Tibial nerve (tissue), 4 donors: ENCODE data around the gene FNBP1L. TPM values are rescaled to one million over a fixed set of nuclear protein-coding genes. Genes with fewer than 3 reads are reported as not detected.
"Not testable (repeated sequence)": the region's sequence is repeated elsewhere in the genome, so short reads cannot be mapped to it uniquely, and the experiment has no call there.

Experiments
- DNase-seq, 2 donors: peaks; one replicate each; pipeline ENCODE4 v3.0.0-alpha.2; 2019; ENCODE audit warnings: low spot score in 2 of 2
- H3K27ac ChIP-seq, 4 donors: fragments of 200-600 bp; sonication (generic) in 3 of 4; one replicate each; pipeline ENCODE4 v1.5.1; 2017 to 2019; ENCODE audit warnings: mild to moderate bottlenecking in 1 of 4
- H3K27me3 ChIP-seq, 2 donors: fragments of 200-600 bp; sonication (generic) in 1 of 2; one replicate each; pipeline versions ENCODE4 v1.5.1 to v1.6.0; 2017 to 2019
- H3K36me3 ChIP-seq, 3 donors: fragments of 200-600 bp; sonication (generic); one replicate each; pipeline ENCODE4 v1.5.1; 2018 to 2019
- H3K4me1 ChIP-seq, 4 donors: fragments of 200-600 bp; sonication (generic) in 3 of 4; one replicate each; pipeline ENCODE4 v1.5.1; 2017 to 2019
- H3K4me3 ChIP-seq, 4 donors: fragments of 200-600 bp; sonication (generic) in 3 of 4; one replicate each; pipeline ENCODE4 v1.5.1; 2017 to 2019; ENCODE audit warnings: mild to moderate bottlenecking in 1 of 4, moderate library complexity in 1 of 4
- H3K9me3 ChIP-seq, 4 donors: fragments of 200-600 bp; sonication (generic) in 3 of 4; one replicate each; pipeline ENCODE4 v1.5.1; 2017 to 2019
- EP300 ChIP-seq, 2 donors: sonication (generic); formaldehyde crosslinking; IDR thresholded peaks; one replicate each; pipeline ENCODE4 v1.6.1; 2017; ENCODE audit warnings: antibody characterized with exemption in 2 of 2, mild to moderate bottlenecking in 1 of 2
- POLR2A ChIP-seq, 2 donors: fragments of 450-650 bp; IDR thresholded peaks; one replicate each; pipeline ENCODE4 v1.6.1; 2017; ENCODE audit warnings: antibody characterized with exemption in 2 of 2, mild to moderate bottlenecking in 2 of 2, moderate library complexity in 2 of 2
- WGBS, 2 donors: methylation state at CpG; one replicate each; pipeline ENCODE4 v1.1.5; 2018; 5-methylcytosine and 5-hydroxymethylcytosine counted together
- total RNA-seq, 4 donors: library from RNA; depleted of rRNA; stranded (reverse); fragments of >200 nt; gene quantifications; one replicate each; pipeline ENCODE4 v1.1.0, GENCODE V29; 2016
- TF ChIP-seq, protein P1 (sequence below), 5 experiments: fragments of 200-600 bp in 3 of 5; fragments of 450-650 bp in 2 of 5; sonication (generic) in 3 of 5; IDR thresholded peaks; one replicate each; pipeline ENCODE4 v1.5.1; 2016 to 2019; ENCODE audit warnings: antibody characterized with exemption in 5 of 5, mild to moderate bottlenecking in 3 of 5, moderate library complexity in 2 of 5

FNBP1L gene
- total RNA-seq, 4 donors from 2014 or later = 18.3 to 23.2 (median 20.5) TPM

DNA sequence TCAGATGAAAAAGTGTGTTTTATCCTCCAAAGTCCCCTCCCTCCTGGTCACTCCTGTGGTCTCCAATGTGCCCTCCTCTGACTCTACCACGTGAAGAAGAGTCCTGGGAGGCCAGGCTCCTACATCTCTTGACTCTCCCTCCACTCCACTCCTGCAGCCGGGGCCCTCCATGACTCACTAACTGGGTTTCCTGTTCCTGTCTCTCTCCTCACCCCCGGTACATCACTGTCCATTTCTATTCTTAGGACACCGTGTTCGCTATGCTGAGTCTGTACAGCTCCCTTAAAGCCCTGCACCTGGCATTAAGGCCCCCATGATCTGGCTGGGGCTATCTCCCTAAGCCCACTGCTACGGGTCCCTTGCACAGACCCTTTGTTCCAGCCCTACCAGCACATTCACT lies 140.3 kb downstream of the FNBP1L start:
- H3K36me3 ChIP-seq = peaks cover 0 to 59% (median 0%) of the 10 kb centered on the region in 3 donors
- DNase-seq = no peak
- TF ChIP-seq POLR2A (IDR thresholded peaks at IDR 0.05) (no peak), EP300 (IDR thresholded peaks at IDR 0.05) (no peak)
- TF ChIP-seq, protein P1, sequence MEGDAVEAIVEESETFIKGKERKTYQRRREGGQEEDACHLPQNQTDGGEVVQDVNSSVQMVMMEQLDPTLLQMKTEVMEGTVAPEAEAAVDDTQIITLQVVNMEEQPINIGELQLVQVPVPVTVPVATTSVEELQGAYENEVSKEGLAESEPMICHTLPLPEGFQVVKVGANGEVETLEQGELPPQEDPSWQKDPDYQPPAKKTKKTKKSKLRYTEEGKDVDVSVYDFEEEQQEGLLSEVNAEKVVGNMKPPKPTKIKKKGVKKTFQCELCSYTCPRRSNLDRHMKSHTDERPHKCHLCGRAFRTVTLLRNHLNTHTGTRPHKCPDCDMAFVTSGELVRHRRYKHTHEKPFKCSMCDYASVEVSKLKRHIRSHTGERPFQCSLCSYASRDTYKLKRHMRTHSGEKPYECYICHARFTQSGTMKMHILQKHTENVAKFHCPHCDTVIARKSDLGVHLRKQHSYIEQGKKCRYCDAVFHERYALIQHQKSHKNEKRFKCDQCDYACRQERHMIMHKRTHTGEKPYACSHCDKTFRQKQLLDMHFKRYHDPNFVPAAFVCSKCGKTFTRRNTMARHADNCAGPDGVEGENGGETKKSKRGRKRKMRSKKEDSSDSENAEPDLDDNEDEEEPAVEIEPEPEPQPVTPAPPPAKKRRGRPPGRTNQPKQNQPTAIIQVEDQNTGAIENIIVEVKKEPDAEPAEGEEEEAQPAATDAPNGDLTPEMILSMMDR (IDR thresholded peaks at IDR 0.05) = no peak

DNA sequence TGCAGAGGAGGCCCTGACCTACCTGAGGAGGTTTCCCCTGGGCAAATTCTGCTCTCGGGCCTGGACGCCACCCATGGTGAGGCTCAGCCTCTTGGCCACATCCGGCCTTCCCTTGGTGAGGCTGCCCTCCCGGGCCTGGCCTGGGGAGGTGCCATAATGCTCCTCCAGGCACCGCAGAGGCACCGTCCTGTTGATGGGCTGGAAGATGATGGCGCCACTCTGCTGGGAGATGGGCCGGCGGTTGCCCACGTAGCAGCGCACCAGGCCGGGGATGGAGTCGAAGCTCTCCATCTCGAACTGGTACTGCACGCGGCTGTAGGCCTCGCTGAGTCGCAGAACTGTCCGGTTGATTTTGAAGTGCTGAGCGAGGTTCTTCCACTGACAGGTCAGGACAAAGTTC lies 141.0 kb downstream of the FNBP1L start:
- peaks cover 0 to 52% (median 0%) of the 10 kb centered on the region in 3 donors for H3K36me3 ChIP-seq
- no peak for TF ChIP-seq POLR2A (IDR thresholded peaks at IDR 0.05)
- TF ChIP-seq, protein P1 (IDR thresholded peaks at IDR 0.05) = no peak
- no peak for TF ChIP-seq EP300 (IDR thresholded peaks at IDR 0.05)
- peaks cover 0 to 41% (median 9%) of the 10 kb centered on the region in 4 donors for H3K4me1 ChIP-seq
- 90 to 94% methylated on average over 19 to 20 of the region's 20 CpGs for WGBS, 2 donors
- DNase-seq = no peak
- H3K27ac ChIP-seq = no peak overlapping the region
- H3K4me3 ChIP-seq = no peak overlapping the region
- H3K27me3 ChIP-seq = no peaks in the 10 kb centered on the region
- no peaks in the 10 kb centered on the region for H3K9me3 ChIP-seq

More for the DNA sequence above, 140.3 kb downstream of the FNBP1L start:
- no peak overlapping the region for H3K27ac ChIP-seq
- peaks cover 0 to 34% (median 9%) of the 10 kb centered on the region in 4 donors for H3K4me1 ChIP-seq
- WGBS, 2 donors = 68 to 74% methylated on average over 6 of the region's 6 CpGs
- H3K4me3 ChIP-seq = no peak overlapping the region
- H3K27me3 ChIP-seq = no peaks in the 10 kb centered on the region
- no peaks in the 10 kb centered on the region for H3K9me3 ChIP-seq

DNA sequence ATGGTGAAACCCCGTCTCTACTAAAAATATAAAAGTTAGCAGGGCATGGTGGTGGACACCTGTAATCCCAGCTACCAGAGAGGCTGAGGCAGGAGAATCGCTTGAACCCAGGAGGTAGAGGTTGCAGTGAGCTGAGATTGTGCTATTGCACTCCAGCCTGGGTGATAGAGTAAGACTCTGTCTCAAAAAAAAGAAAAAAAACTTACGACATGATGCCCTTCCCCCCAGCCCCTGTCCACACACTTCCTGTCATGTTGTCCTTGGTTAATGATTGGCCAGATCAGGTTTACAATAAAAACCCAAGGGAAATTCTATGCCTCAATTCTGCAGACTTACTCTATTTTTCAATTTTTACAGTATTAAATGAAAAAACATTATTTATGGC lies 143.4 kb downstream of the FNBP1L start:
- H3K4me1 ChIP-seq = peaks cover 0 to 40% (median 18%) of the 10 kb centered on the region in 4 donors
- not testable (repeated sequence) for H3K9me3 ChIP-seq, DNase-seq, H3K27me3 ChIP-seq, H3K4me3 ChIP-seq
- 71 to 83% methylated on average over 3 of the region's 3 CpGs for WGBS, 2 donors
- H3K27ac ChIP-seq = peak overlapping the region in 2 of 4 donors; percentile 30 to 69
- H3K36me3 ChIP-seq = peaks cover 0 to 47% (median 0%) of the 10 kb centered on the region in 3 donors

DNA sequence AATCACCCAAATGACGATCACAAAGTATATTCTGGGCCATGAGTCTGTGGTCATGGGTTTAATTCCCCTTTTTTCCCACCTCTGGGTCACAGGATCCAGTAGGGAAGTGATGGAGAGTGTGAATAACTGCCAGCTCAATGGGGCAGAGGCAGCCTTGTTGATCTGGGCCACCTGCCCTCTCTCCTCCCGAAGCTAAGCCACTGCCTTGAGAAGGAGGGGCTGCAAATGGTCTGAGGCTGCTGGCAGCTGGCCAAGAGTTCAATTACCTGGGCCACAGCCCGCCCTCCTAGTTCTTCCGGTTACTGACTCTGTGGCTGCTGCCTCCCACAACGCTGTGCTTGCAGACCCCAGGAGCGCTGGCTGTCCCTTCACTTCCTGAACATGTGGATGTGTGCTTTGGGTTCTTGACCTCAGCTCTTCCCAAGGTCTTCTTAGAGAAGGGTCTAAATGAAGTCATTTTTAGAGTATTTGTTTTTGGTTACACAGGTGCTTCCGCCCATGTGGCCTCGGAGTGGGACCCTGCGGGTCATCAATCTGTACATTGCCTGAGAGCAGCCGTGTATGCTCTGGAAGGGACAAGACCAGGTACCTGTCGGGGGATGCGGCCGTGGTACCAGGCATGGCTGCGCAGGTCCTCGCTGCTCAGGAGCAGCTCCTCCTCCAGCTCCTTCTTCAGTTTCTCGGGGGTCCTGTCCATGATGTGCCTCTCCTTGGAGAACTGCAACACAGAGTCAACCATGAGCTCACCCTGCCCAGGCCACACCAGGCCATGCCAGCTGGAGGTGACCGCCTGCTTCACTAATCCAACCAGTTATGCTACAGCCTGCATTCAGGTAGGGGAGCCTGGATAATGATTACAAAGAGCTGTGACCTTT lies 144.0 kb downstream of the FNBP1L start:
- peaks cover 0 to 40% (median 0%) of the 10 kb centered on the region in 3 donors for H3K36me3 ChIP-seq
- no peak overlapping the region for H3K4me3 ChIP-seq
- H3K4me1 ChIP-seq = peaks cover 0 to 46% (median 18%) of the 10 kb centered on the region in 4 donors
- no peaks in the 10 kb centered on the region for H3K27me3 ChIP-seq
- peak overlapping the region in 3 of 4 donors; percentile 36 to 69 (median 58) for H3K27ac ChIP-seq
- H3K9me3 ChIP-seq = no peaks in the 10 kb centered on the region
- WGBS, 2 donors = 75 to 77% methylated on average over 17 of the region's 17 CpGs
- TF ChIP-seq EP300 (IDR thresholded peaks at IDR 0.05) = peak in 1 of 2 donors; percentile 25
- TF ChIP-seq POLR2A (IDR thresholded peaks at IDR 0.05) = no peak
- no peak for DNase-seq

DNA sequence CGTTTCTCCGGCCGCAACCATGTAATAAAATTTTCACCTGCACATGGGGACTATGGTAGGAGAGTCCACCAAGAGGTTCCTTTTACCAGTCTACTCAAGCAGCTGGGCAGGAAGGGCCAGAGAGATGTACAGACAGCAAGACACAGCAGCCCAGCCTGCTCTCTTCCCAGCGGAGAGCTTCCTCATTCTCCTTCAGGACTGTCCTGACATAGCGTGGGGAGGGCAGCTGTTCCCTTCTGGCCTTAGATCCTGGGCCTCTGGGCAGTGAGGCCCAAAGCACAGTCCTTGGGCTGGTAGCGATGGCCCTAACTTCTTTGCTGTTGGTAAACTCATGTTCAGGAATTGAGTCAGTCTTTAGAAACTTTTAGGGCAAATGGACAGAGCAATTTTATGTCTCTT lies 144.6 kb downstream of the FNBP1L start:
- peaks cover 0 to 53% (median 18%) of the 10 kb centered on the region in 4 donors for H3K4me1 ChIP-seq
- peaks cover 0 to 34% (median 0%) of the 10 kb centered on the region in 3 donors for H3K36me3 ChIP-seq
- no peaks in the 10 kb centered on the region for H3K27me3 ChIP-seq
- TF ChIP-seq, protein P1 (IDR thresholded peaks at IDR 0.05) = no peak
- TF ChIP-seq EP300 (IDR thresholded peaks at IDR 0.05) (no peak), POLR2A (IDR thresholded peaks at IDR 0.05) (no peak)
- 85 to 96% methylated on average over 6 of the region's 6 CpGs for WGBS, 2 donors
- no peak for DNase-seq
- H3K4me3 ChIP-seq = no peak overlapping the region
- H3K9me3 ChIP-seq = no peaks in the 10 kb centered on the region
- H3K27ac ChIP-seq = peak overlapping the region in 2 of 4 donors; percentile 58 to 69
